HUES6 (cell line): ENCODE results near the gene BPTF.
"Not testable (repeated sequence)": the region's sequence is repeated elsewhere in the genome, so short reads cannot be mapped to it uniquely, and the experiment has no call there.

Experiments
- H3K27ac ChIP-seq: 2 replicates; pipeline ENCODE4 v1.7.0; 2013; ENCODE audit warnings: low read depth, mild to moderate bottlenecking, low read length, inconsistent platforms
- H3K27me3 ChIP-seq: 2 replicates; pipeline ENCODE4 v1.6.1; 2013; ENCODE audit warnings: low read length; ENCODE audit not compliant: control insufficient read depth, insufficient read depth
- H3K36me3 ChIP-seq: 2 replicates; pipeline ENCODE4 v1.6.1; 2013; ENCODE audit warnings: low read length; ENCODE audit not compliant: control insufficient read depth, insufficient read depth
- H3K4me1 ChIP-seq: 2 replicates; pipeline ENCODE4 v1.6.1; 2013; ENCODE audit warnings: low read length; ENCODE audit not compliant: control insufficient read depth, insufficient read depth
- H3K4me3 ChIP-seq: 2 replicates; pipeline ENCODE4 v1.5.1; 2013; ENCODE audit warnings: low read depth, low read length
- H3K9ac ChIP-seq: one replicate; pipeline ENCODE4 v1.6.1; 2013; ENCODE audit warnings: mild to moderate bottlenecking, low read length
- H3K9me3 ChIP-seq: 2 replicates; pipeline ENCODE4 v1.6.1; 2013; ENCODE audit warnings: low read depth, low read length; ENCODE audit not compliant: control insufficient read depth, insufficient read depth

The BPTF gene

GRCh38 chr17:67976306-67976705, 151.0 kb downstream of the BPTF start:
- H3K27ac ChIP-seq, H3K4me3 ChIP-seq, H3K27me3 ChIP-seq, H3K4me1 ChIP-seq, H3K9ac ChIP-seq, H3K9me3 ChIP-seq: not testable (repeated sequence)
- peaks cover 16% of the 10 kb centered on the region; the same call in 1 of the 2 replicates for H3K36me3 ChIP-seq

GRCh38 chr17:67980456-67980855, 155.2 kb downstream of the BPTF start:
- Histone ChIP-seq H3K27ac (peak overlapping the region; percentile 41; the same call in 1 of the 2 replicates), H3K4me3 (no peak overlapping the region), H3K27me3 (no peaks in the 10 kb centered on the region), H3K36me3 (peaks cover 10% of the 10 kb centered on the region; the same call in 1 of the 2 replicates), H3K9ac (no peak overlapping the region), H3K4me1 (peaks cover 4% of the 10 kb centered on the region), H3K9me3 (no peaks in the 10 kb centered on the region)

- H3K4me1 ChIP-seq, H3K9ac ChIP-seq: not testable (repeated sequence)
Measured at GRCh38 chr17:67980883-67981282, 155.6 kb downstream of the BPTF start.

GRCh38 chr17:67982034-67982640, 156.8 kb downstream of the BPTF start:
- Histone ChIP-seq H3K9me3 (no peaks in the 10 kb centered on the region), H3K36me3 (peaks cover 6% of the 10 kb centered on the region; the same call in 1 of the 2 replicates), H3K27ac (no peak overlapping the region), H3K4me3 (no peak overlapping the region), H3K9ac (no peak overlapping the region), H3K4me1 (no peaks in the 10 kb centered on the region), H3K27me3 (no peaks in the 10 kb centered on the region)

More at GRCh38 chr17:67980883-67981282, 155.6 kb downstream of the BPTF start:
- not testable (repeated sequence) for H3K9me3 ChIP-seq, H3K27ac ChIP-seq, H3K4me3 ChIP-seq, H3K27me3 ChIP-seq
- H3K36me3 ChIP-seq: peaks cover 10% of the 10 kb centered on the region; the same call in 1 of the 2 replicates

GRCh38 chr17:67982686-67983382, 157.5 kb downstream of the BPTF start:
- Histone ChIP-seq H3K9ac (no peak overlapping the region), H3K4me3 (no peak overlapping the region), H3K27me3 (no peaks in the 10 kb centered on the region), H3K9me3 (no peaks in the 10 kb centered on the region), H3K27ac (no peak overlapping the region), H3K36me3 (peaks cover 6% of the 10 kb centered on the region; the same call in 1 of the 2 replicates), H3K4me1 (no peaks in the 10 kb centered on the region)

- no peak overlapping the region for H3K4me3 ChIP-seq
- no peak overlapping the region for H3K27ac ChIP-seq
- no peaks in the 10 kb centered on the region for H3K4me1 ChIP-seq
- H3K9me3 ChIP-seq: no peaks in the 10 kb centered on the region
- no peak overlapping the region for H3K9ac ChIP-seq
- peaks cover 6% of the 10 kb centered on the region; the same call in 1 of the 2 replicates for H3K36me3 ChIP-seq
- H3K27me3 ChIP-seq: no peaks in the 10 kb centered on the region
Measured at GRCh38 chr17:67983383-67983688, 158.0 kb downstream of the BPTF start.

- Histone ChIP-seq H3K9me3 (no peaks in the 10 kb centered on the region), H3K36me3 (no peaks in the 10 kb centered on the region; the same call in 1 of the 2 replicates), H3K4me3 (no peak overlapping the region), H3K27ac (no peak overlapping the region), H3K9ac (no peak overlapping the region), H3K4me1 (peaks cover 18% of the 10 kb centered on the region), H3K27me3 (peaks cover 14% of the 10 kb centered on the region)
Measured at GRCh38 chr17:67990909-67991308, 165.6 kb downstream of the BPTF start.

GRCh38 chr17:67992548-67993152, 167.3 kb downstream of the BPTF start:
- Histone ChIP-seq H3K27ac (no peak overlapping the region), H3K4me1 (peaks cover 18% of the 10 kb centered on the region), H3K9me3 (no peaks in the 10 kb centered on the region), H3K36me3 (no peaks in the 10 kb centered on the region; the same call in 1 of the 2 replicates), H3K9ac (peak overlapping the region; percentile 87), H3K27me3 (peaks cover 23% of the 10 kb centered on the region), H3K4me3 (peak overlapping the region; percentile 75)

GRCh38 chr17:67993153-67993997, 168.1 kb downstream of the BPTF start:
- H3K27ac ChIP-seq: peak overlapping the region; percentile 86
- no peaks in the 10 kb centered on the region; the same call in 1 of the 2 replicates for H3K36me3 ChIP-seq
- H3K4me1 ChIP-seq: peaks cover 18% of the 10 kb centered on the region
- peak overlapping the region; percentile 97 for H3K4me3 ChIP-seq
- peak overlapping the region; percentile 87 for H3K9ac ChIP-seq
- no peaks in the 10 kb centered on the region for H3K9me3 ChIP-seq
- H3K27me3 ChIP-seq: peaks cover 23% of the 10 kb centered on the region

- peaks cover 18% of the 10 kb centered on the region for H3K4me1 ChIP-seq
- H3K36me3 ChIP-seq: no peaks in the 10 kb centered on the region; the same call in 1 of the 2 replicates
- peaks cover 26% of the 10 kb centered on the region for H3K27me3 ChIP-seq
- H3K27ac ChIP-seq: 0 out of 2 replicates have a peak overlapping the region, but pooled peaks have one; percentile 25
- H3K4me3 ChIP-seq: peak overlapping the region; percentile 97
- H3K9me3 ChIP-seq: no peaks in the 10 kb centered on the region
- H3K9ac ChIP-seq: peak overlapping the region; percentile 84
Measured at GRCh38 chr17:67993998-67994361, 168.7 kb downstream of the BPTF start.
